SK-N-SH treated with all-trans-retinoic acid at 6 μM for 48 hours (cell line): Measurements from ENCODE around the gene TANGO6.

Source experiments
- ARNTL ChIP-seq: fragments of 450-650 bp; formaldehyde crosslinking; IDR thresholded peaks from 2 replicates; pipeline ENCODE4 v1.5.0; 2020; ENCODE audit warnings: low read depth, mild to moderate bottlenecking, moderate library complexity, borderline replicate concordance
- BACH2 ChIP-seq: fragments of 250-450 bp; sonication (Bioruptor Pico); IDR thresholded peaks from 2 replicates; pipeline ENCODE4 v1.9.0; 2021; ENCODE audit warnings: mild to moderate bottlenecking, borderline replicate concordance
- CREB5 ChIP-seq: fragments of 250-450 bp; sonication (Bioruptor Pico); IDR thresholded peaks from 2 replicates; pipeline ENCODE4 v1.5.1; 2020; ENCODE audit warnings: low read depth, mild to moderate bottlenecking, moderate library complexity
- CSDC2 ChIP-seq: fragments of 250-450 bp; sonication (Bioruptor Pico); IDR thresholded peaks from 2 replicates; pipeline ENCODE4 v1.5.0; 2020; ENCODE audit warnings: mild to moderate bottlenecking, moderate library complexity
- GLIS3 ChIP-seq: fragments of 250-450 bp; sonication (Bioruptor Pico); IDR thresholded peaks from 2 replicates; pipeline ENCODE4 v1.5.0; 2020; ENCODE audit warnings: mild to moderate bottlenecking, moderate library complexity
- ISL1 ChIP-seq: fragments of 250-450 bp; sonication (Bioruptor Pico); IDR thresholded peaks from 2 replicates; pipeline ENCODE4 v2.1.2; 2022; ENCODE audit warnings: mild to moderate bottlenecking, moderate library complexity
- OSR1 ChIP-seq: fragments of 250-450 bp; sonication (Bioruptor Pico); IDR thresholded peaks from 2 replicates; pipeline ENCODE4 v1.8.0; 2022; ENCODE audit warnings: moderate library complexity, mild to moderate bottlenecking, inconsistent platforms
- PATZ1 ChIP-seq: fragments of 250-450 bp; sonication (Bioruptor Pico); IDR thresholded peaks from 2 replicates; pipeline ENCODE4 v1.8.0; 2020; ENCODE audit warnings: mild to moderate bottlenecking, moderate library complexity, borderline replicate concordance
- PPARA ChIP-seq: fragments of 250-450 bp; sonication (Bioruptor Pico); IDR thresholded peaks from 2 replicates; pipeline ENCODE4 v1.5.0; 2020; ENCODE audit warnings: mild to moderate bottlenecking, borderline replicate concordance
- RARB ChIP-seq: fragments of 250-450 bp; sonication (Bioruptor Pico); IDR thresholded peaks from 2 replicates; pipeline ENCODE4 v1.8.0; 2021; ENCODE audit warnings: mild to moderate bottlenecking, moderate library complexity
- SNAI2 ChIP-seq: fragments of 250-450 bp; sonication (Bioruptor Pico); IDR thresholded peaks from 2 replicates; pipeline ENCODE4 v1.5.0; 2020; ENCODE audit warnings: mild to moderate bottlenecking, moderate library complexity
- TSHZ2 ChIP-seq: fragments of 250-450 bp; sonication (Bioruptor Pico); IDR thresholded peaks from 2 replicates; pipeline ENCODE4 v1.5.0; 2020; ENCODE audit warnings: mild to moderate bottlenecking, moderate library complexity
- ZNF565 ChIP-seq: fragments of 450-650 bp; formaldehyde crosslinking; conservative IDR thresholded peaks from 2 replicates; pipeline ENCODE4 v1.5.0; 2020; ENCODE audit warnings: low read depth, mild to moderate bottlenecking, moderate library complexity
- ZNF8 ChIP-seq: fragments of 450-650 bp; formaldehyde crosslinking; IDR thresholded peaks from 2 replicates; pipeline ENCODE4 v1.5.0; 2020; ENCODE audit warnings: mild to moderate bottlenecking, moderate library complexity

- no peak for TF ChIP-seq ARNTL
- TF ChIP-seq PATZ1, result no peak
- TF ChIP-seq TSHZ2 (CRISPR knock-in tag), result no peak
- no peak for TF ChIP-seq PPARA (CRISPR knock-in tag)
- TF ChIP-seq ZNF8 (CRISPR knock-in tag), result no peak
- TF ChIP-seq GLIS3 (CRISPR knock-in tag), result no peak
- TF ChIP-seq OSR1 (CRISPR knock-in tag), result no peak
- TF ChIP-seq BACH2 (CRISPR knock-in tag), result no peak
- no peak for TF ChIP-seq CSDC2 (CRISPR knock-in tag)
- TF ChIP-seq CREB5 (CRISPR knock-in tag), result no peak
- TF ChIP-seq RARB (CRISPR knock-in tag), result no peak
- no peak for TF ChIP-seq ISL1 (CRISPR knock-in tag)
- no peak for TF ChIP-seq ZNF565 (CRISPR knock-in tag)
- TF ChIP-seq SNAI2, result no peak
These were observed 276.2 kb downstream of the TANGO6 start for GRCh38 chr16:69119536-69119935.
